G401 (cell line): ENCODE results near the gene RMDN2. TPM values are rescaled to one million over a fixed set of nuclear protein-coding genes. Genes with fewer than 3 reads are reported as not detected.

Source experiments
- DNase-seq: peaks from one replicate; pipeline ENCODE4 v3.0.0-alpha.2; 2015; ENCODE audit warnings: low spot score
- in situ Hi-C: cut with HindIII; loops from 2 replicates; pipeline ENCODE4 v1.10.0; 2016; ENCODE audit warnings: low sequenced_read_pairs, mixed read lengths
- total RNA-seq: library from RNA; depleted of rRNA; stranded (reverse); fragments of >200 nt; shearing (Covaris generic); gene quantifications from 2 replicates; pipeline ENCODE4 v1.2.3, GENCODE V29; 2014

The RMDN2 gene
- total RNA-seq, 1 experiment from 2014 or later: 1.3 TPM

GRCh38 chr2:38029512-38029911 lies 104.4 kb downstream of the RMDN2 start:
- in situ Hi-C loops: no loop called here
- DNase-seq: no peak

- no peak for DNase-seq
- in situ Hi-C loops: no loop called here
Observed at GRCh38 chr2:38030635-38031355, 105.7 kb downstream of the RMDN2 start.

GRCh38 chr2:38032946-38033345 lies 107.9 kb downstream of the RMDN2 start:
- in situ Hi-C loops: no loop called here
- no peak for DNase-seq

GRCh38 chr2:38033646-38034045 lies 108.6 kb downstream of the RMDN2 start:
- DNase-seq: no peak

GRCh38 chr2:38035968-38036367 lies 110.9 kb downstream of the RMDN2 start:
- in situ Hi-C loops: no loop called here
- no peak for DNase-seq

More at GRCh38 chr2:38033646-38034045, 108.6 kb downstream of the RMDN2 start:
- in situ Hi-C loops: no loop called here

DNA sequence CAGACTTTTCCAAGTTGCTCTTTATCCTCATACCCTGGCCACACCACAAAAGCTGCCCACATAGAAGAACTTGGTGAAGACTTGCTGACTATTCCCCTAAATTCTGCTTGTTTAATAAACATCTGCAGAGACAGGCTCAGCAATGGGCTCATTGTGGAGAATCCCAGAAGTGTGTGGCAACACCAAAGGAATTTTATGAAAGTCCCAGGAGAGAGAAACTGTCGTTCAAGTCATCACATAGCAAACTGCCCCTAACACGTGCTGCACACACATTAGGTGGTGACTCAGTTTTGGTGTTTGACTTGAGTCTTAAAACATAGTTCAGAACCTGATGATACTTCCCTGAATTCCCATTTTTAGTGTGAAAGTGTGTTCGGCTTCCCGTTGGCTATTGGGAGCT lies 112.2 kb downstream of the RMDN2 start:
- DNase-seq: no peak
- in situ Hi-C loops: no loop called here

DNA sequence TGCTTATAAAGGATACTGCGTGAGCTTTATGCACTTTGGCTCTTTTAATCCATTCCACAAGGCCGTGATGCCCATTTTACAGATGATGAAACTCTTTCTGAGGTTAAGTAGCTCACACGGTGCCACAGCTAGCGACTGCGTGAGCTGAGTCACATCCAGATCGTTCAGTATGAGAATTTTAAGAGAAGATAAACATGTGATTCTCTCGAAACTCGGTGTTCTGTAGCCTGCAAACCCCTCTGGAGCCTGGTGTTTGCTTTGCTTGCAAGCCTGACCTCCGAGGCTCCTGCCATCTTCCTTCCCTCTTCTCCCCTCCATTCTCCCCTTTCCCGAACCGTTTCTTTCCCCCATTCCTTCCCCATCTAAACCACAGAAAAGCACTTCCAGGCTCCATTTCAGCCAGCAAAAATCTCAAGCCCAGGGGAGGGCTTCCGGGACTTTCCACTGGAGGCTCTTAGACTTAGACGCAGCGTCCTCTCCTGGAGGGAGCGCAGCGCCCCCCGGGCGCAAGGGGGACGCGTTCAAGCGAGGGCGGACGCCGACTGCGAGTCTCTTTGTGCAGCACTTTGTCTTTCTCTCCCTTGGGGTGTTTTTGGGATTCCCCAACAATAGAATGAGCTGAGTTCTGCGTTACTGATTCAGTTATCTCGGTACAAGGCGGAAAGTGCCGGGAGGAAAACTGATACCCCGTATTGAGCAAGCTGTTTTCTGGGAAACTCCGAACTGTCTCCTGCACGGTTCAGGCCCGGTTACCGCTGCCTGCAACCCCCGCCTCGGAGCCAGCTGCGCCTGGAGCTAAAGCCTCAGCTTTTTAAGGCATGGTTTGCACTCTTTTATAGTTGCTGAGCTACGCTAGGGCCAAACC lies 112.9 kb downstream of the RMDN2 start:
- no peak for DNase-seq
- in situ Hi-C loops: no loop called here

DNA sequence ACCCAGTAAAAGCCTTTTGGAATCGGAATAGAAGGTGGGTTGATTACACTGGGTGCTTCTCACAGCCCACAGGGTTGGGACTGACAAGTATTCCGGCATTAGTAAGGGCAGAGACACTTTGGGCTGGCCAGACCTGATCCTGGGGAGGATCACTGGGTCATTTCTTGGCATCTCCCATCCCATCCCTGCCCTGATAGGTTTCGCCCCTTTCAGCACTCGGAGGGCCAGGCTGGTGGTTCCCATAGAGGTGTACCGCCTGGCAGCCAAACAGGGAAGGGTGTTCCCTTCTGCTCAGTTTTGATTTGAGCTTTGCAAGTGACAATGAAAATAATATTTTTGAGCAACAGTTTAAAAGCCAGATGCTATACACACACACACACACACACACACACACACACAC lies 113.6 kb downstream of the RMDN2 start:
- in situ Hi-C loops: no loop called here
- DNase-seq: no peak

DNA sequence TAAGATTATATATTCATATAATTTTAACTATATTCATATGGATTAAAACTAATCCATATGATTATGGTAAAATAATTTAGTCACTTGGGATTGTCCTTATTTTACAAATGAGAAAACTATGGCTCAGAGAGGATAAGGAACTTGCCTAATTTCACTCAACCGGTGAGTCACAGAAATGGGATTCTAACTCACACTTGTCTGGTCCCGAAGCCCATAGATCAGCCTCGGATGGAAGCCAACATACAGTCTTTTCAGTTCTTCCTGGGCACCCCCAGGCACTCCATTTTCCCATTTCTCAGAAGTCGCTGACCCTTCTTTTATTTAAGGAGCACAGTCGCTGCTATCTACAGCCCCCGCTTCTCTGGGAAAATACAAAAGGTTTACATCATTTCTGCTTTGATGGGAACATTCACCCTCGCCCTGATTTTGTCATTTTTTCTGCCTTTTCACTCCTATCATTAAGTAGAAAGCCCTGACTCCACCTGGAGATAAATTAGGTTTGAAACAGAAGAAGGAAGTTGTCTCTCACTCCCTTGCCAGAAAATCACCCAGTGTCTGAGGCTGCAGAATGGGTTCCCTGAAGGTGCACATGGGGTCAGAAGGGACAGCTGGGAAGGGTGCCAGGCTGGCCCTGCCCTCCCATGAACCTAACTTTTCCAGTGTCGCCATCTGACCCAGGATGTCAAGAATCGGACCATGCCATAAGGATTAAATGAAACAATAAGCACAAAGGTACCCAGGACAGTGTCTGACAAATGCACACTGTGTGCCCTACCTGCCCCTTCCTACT lies 114.2 kb downstream of the RMDN2 start:
- DNase-seq: no peak
- in situ Hi-C loops: no loop called here

- DNase-seq: no peak
- in situ Hi-C loops: no loop called here
Observed at GRCh38 chr2:38045811-38046210, 120.7 kb downstream of the RMDN2 start.

DNA sequence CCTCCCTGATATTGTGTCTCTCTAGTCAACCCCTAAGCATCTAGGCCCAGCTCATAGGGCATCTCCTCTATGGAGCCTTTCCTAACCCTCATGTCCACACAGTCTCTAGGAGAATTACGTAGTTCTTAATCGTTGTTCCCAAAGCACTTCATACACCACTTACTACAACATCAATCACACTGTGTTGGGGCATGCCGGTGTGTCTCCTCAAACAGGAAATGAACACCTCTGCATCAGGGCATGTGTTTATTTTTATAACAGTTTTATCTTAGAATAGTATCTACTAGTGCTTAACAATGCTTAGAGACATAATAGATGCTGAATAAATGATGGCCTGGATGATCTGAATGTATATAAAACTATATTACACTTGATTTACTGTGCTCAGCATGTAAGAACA lies 131.1 kb downstream of the RMDN2 start:
- in situ Hi-C loops: no loop called here
- DNase-seq: no peak

GRCh38 chr2:38057651-38058410 lies 132.7 kb downstream of the RMDN2 start:
- DNase-seq: no peak
- in situ Hi-C loops: no loop called here

DNA sequence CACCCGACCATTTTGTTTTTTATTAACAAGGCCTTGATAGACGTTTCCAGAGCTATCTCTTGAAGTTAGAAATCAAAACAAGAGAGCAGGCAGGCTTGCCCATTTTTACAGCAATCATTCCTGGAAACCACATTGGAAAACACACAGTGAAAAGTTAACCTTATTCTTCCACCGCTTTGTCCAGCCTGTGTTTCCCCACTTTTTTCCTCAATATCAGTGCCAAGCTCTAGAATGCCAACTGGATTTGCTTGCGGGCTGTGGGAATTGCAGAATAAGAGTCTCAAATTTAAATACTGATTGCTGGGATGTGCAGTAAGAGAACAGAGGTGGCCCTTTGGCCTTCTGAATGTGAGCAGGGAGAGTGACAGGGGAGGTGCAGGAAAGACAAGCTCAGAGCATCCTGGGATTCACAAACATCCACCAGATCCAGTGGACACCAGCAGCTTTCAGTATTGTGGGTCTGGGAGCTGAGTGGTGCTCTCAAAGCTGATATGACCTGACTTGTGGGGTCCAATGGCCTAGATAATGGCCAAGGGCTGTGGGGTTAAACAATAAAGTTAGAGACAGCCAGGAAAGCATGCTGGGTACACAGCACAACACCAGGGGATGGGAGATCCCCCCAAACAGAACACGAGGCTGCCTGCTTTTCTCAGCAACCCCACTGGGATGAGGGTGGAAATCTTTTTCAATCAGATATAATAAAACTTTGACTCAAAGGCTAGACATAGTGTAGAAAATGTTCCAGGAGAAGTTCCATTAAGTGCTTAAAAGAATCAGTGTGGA lies 135.3 kb downstream of the RMDN2 start:
- in situ Hi-C loops: no loop called here
- no peak for DNase-seq

DNA sequence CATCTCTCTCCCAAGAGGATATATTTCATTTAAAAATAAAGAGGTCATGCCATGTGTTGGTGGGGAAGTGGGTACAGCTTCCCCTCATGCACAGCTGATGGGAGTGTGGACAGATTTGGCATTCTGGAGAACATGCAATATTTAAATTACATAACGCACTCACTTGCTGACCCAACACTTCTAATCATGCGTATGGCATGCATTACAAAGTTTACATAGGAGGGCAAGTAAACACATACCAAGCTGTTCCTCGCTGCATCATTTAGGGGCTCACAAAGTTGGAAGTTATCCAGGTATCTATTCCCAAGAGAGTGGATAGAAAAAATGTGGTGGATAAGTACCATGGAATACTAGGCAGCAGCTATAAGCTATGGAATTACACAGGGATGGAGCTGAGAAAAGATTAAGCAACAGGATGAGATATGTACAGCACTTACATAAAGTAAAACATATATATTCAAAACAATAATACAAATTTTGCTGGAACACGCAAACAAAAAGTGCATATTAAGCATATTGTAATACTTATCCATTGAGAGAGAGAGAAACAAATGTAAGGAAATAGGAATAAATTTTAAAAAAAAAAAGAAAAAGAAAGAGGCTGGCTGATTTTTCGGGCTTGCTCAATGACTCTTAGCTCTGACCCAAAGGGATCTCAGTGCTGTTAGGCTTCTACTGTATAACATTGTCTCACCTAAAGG lies 139.9 kb downstream of the RMDN2 start:
- no peak for DNase-seq
- in situ Hi-C loops: no loop called here

GRCh38 chr2:38065502-38066135 lies 140.5 kb downstream of the RMDN2 start:
- in situ Hi-C loops: no loop called here
- no peak for DNase-seq

- in situ Hi-C loops: no loop called here
Observed at GRCh38 chr2:38066421-38067115, 141.5 kb downstream of the RMDN2 start.

More at GRCh38 chr2:38066421-38067115, 141.5 kb downstream of the RMDN2 start:
- DNase-seq: no peak
